Neural cell (in vitro differentiated cells): ENCODE data around the gene MRPL24. TPM values are rescaled to one million over a fixed set of nuclear protein-coding genes. Genes with fewer than 3 reads are reported as not detected.
A peak's percentile ranks its signal among the peaks of the same experiment; 100 is the strongest.

Experiments used
- H2AFZ ChIP-seq: fragments of 200-600, 300-800 bp; sonication (generic), shearing (Covaris generic); 2 replicates; pipeline ENCODE4 v1.6.0; 2014; ENCODE audit warnings: low read depth, mild to moderate bottlenecking, antibody characterized with exemption, low read length, moderate library complexity
- H3F3A ChIP-seq: fragments of 200-600 bp; shearing (Covaris generic); 2 replicates; pipeline ENCODE4 v1.6.1; 2016; ENCODE audit warnings: mild to moderate bottlenecking, moderate library complexity, mixed read lengths, antibody characterized with exemption, low read length; ENCODE audit not compliant: insufficient read depth, poor library complexity, severe bottlenecking
- H3K27ac ChIP-seq: fragments of 200-600, 300-800 bp; sonication (generic), shearing (Covaris generic); 2 replicates; pipeline ENCODE4 v1.5.1; 2014; ENCODE audit warnings: mild to moderate bottlenecking, low read length, moderate library complexity
- H3K27me3 ChIP-seq: fragments of 300-800, 200-600 bp; sonication (generic), shearing (Covaris generic); 2 replicates; pipeline ENCODE4 v1.6.0; 2014; ENCODE audit warnings: mild to moderate bottlenecking, low read depth, low read length, moderate library complexity; ENCODE audit not compliant: insufficient read depth
- H3K36me3 ChIP-seq: fragments of 300-800, 200-600 bp; sonication (generic), shearing (Covaris generic); 2 replicates; pipeline ENCODE4 v1.5.1; 2014; ENCODE audit warnings: mild to moderate bottlenecking, antibody characterized with exemption, low read length, moderate library complexity; ENCODE audit not compliant: insufficient read depth
- H3K4me2 ChIP-seq: fragments of 300-800, 200-600 bp; sonication (generic), shearing (Covaris generic); 2 replicates; pipeline ENCODE4 v1.6.0; 2014; ENCODE audit warnings: mild to moderate bottlenecking, low read length
- H3K4me3 ChIP-seq: fragments of 300-800, 200-600 bp; sonication (generic), shearing (Covaris generic); 2 replicates; pipeline ENCODE4 v1.5.1; 2014; ENCODE audit warnings: mild to moderate bottlenecking, low read length, moderate library complexity
- H3K79me2 ChIP-seq: fragments of 200-600 bp; shearing (Covaris generic); replicated peaks from 2 replicates; pipeline ENCODE4 v1.6.0; 2014; ENCODE audit warnings: mild to moderate bottlenecking, low read length, moderate library complexity; ENCODE audit not compliant: insufficient read depth
- H3K9ac ChIP-seq: fragments of 300-800, 200-600 bp; sonication (generic), shearing (Covaris generic); 2 replicates; pipeline ENCODE4 v1.6.1; 2016; ENCODE audit warnings: mild to moderate bottlenecking, low read length, mixed read lengths
- H3K9me2 ChIP-seq: fragments of 200-600 bp; shearing (Covaris generic); 2 replicates; pipeline ENCODE4 v1.6.1; 2016; ENCODE audit warnings: mild to moderate bottlenecking, low read length, mixed read lengths; ENCODE audit not compliant: insufficient read depth
- H3K9me3 ChIP-seq: fragments of 200-600, 300-800 bp; sonication (generic), shearing (Covaris generic); 2 replicates; pipeline ENCODE4 v1.6.1; 2016; ENCODE audit warnings: mild to moderate bottlenecking, mixed run types, low read length, moderate library complexity, mixed read lengths
- H4K20me1 ChIP-seq: fragments of 200-600 bp; shearing (Covaris generic); 2 replicates; pipeline ENCODE4 v1.6.1; 2016; ENCODE audit warnings: mild to moderate bottlenecking, mixed run types; ENCODE audit not compliant: insufficient read depth
- EZH2 ChIP-seq: fragments of 200-600, 300-800 bp; shearing (Covaris generic), sonication (generic); IDR thresholded peaks from 2 replicates; pipeline ENCODE4 v1.6.1; 2014; ENCODE audit warnings: antibody characterized with exemption, low read length, borderline replicate concordance, mild to moderate bottlenecking; ENCODE audit not compliant: insufficient read depth, poor library complexity, severe bottlenecking
- MXI1 ChIP-seq: fragments of 450-650 bp; conservative IDR thresholded peaks from 2 replicates; pipeline ENCODE4 v1.6.1; 2014; ENCODE audit warnings: antibody characterized with exemption, mild to moderate bottlenecking; ENCODE audit not compliant: poor library complexity, severe bottlenecking
- RAD21 ChIP-seq: fragments of 450-650 bp; conservative IDR thresholded peaks from 2 replicates; pipeline ENCODE4 v1.6.1; 2014; ENCODE audit warnings: antibody characterized with exemption, mild to moderate bottlenecking, moderate library complexity
- REST ChIP-seq: IDR thresholded peaks from 2 replicates; pipeline ENCODE4 v1.6.1; 2012; ENCODE audit warnings: borderline replicate concordance
- SMC3 ChIP-seq: fragments of 450-650 bp; conservative IDR thresholded peaks from 2 replicates; pipeline ENCODE4 v1.6.1; 2014; ENCODE audit warnings: antibody characterized with exemption, mild to moderate bottlenecking, moderate library complexity; ENCODE audit not compliant: poor library complexity
- TAF1 ChIP-seq: IDR thresholded peaks from 2 replicates; pipeline ENCODE4 v1.6.1; 2012; ENCODE audit warnings: low read depth
- polyA plus RNA-seq: library from polyadenylated mRNA; depleted of rRNA; stranded (reverse); fragments of >200 nt; gene quantifications from 2 replicates; pipeline ENCODE4 v1.2.3, GENCODE V29; 2014

Gene MRPL24
- polyA plus RNA-seq, 1 donor from 2014 or later, result 56.5 TPM

GRCh38 chr1:156692925-156693847, 47.7 kb downstream of the MRPL24 start:
- Histone ChIP-seq H3K4me2 (no peak overlapping the region), H3K9me2 (no peaks in the 10 kb centered on the region), H2AFZ (no peak overlapping the region), H3K79me2 (no peaks in the 10 kb centered on the region), H4K20me1 (no peaks in the 10 kb centered on the region), H3K9ac (peak overlapping the region; percentile 27), H3K27ac (no peak overlapping the region), H3K9me3 (no peaks in the 10 kb centered on the region), H3K36me3 (no peaks in the 10 kb centered on the region), H3K4me3 (peak overlapping the region; percentile 33), H3F3A (no peaks in the 10 kb centered on the region), H3K27me3 (no peaks in the 10 kb centered on the region)
- TF ChIP-seq SMC3 (no peak), TAF1 (no peak), MXI1 (no peak), REST (no peak)

- TF ChIP-seq RAD21, result no peak
- no peak for TF ChIP-seq MXI1
- no peak for TF ChIP-seq REST
- no peak for TF ChIP-seq EZH2
- H3K9me3 ChIP-seq, result no peaks in the 10 kb centered on the region
- no peak overlapping the region for H3K27ac ChIP-seq
- H3K4me3 ChIP-seq, result peak overlapping the region; percentile 33
- no peaks in the 10 kb centered on the region for H4K20me1 ChIP-seq
- no peaks in the 10 kb centered on the region for H3F3A ChIP-seq
- peak overlapping the region; percentile 27 for H3K9ac ChIP-seq
- no peak overlapping the region for H3K4me2 ChIP-seq
- H2AFZ ChIP-seq, result no peak overlapping the region
- no peaks in the 10 kb centered on the region for H3K9me2 ChIP-seq
- H3K36me3 ChIP-seq, result no peaks in the 10 kb centered on the region
- no peaks in the 10 kb centered on the region for H3K79me2 ChIP-seq
- H3K27me3 ChIP-seq, result no peaks in the 10 kb centered on the region
Observed at GRCh38 chr1:156692441-156692924, 48.4 kb downstream of the MRPL24 start.
